GM21528 (cell line): ENCODE measurements around the gene SPATA12.

Source experiments
- ATAC-seq: cut with Tn5 transposase; IDR thresholded peaks from one replicate; pipeline ENCODE4 v1.9.1; 2021; ENCODE audit warnings: mild to moderate bottlenecking, moderate library complexity; ENCODE audit not compliant: unreplicated experiment, low FRiP score

Gene SPATA12

DNA sequence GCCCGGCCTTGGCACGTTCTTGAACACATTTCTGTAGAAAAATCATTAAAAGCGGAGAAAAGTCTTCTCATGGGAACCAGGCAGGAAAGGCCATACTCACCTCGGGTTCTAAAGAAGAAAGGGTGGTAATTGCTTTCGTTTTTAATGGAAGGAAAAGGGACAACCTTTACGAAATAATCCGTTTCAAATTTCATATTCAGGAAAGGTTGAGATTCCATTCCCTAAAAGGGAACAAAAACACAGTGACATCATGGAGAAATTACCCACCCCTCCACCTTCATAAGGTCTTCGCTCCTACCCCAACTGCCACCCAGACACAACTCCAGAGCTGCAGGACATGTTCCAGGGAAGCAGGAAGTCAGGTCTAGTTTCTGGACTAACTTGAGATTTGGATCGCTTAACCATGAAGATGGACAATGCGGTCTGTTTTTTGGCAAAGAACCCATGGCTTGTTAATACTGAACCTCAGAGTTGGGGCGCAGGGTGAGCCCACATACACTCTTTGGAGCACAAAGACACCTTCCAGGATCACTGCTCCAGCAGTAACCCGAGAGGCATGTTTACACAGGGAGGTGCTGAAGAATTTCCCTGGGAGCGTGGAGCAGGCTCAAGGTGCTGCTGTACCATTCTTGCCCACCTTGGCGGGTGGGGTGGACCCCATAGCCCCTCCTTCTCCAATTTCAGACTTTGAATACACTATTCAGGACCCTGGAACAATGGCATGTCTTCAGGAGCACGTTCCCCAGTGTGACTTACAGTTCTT lies 49.2 kb downstream of the SPATA12 start:
- no peak for ATAC-seq

DNA sequence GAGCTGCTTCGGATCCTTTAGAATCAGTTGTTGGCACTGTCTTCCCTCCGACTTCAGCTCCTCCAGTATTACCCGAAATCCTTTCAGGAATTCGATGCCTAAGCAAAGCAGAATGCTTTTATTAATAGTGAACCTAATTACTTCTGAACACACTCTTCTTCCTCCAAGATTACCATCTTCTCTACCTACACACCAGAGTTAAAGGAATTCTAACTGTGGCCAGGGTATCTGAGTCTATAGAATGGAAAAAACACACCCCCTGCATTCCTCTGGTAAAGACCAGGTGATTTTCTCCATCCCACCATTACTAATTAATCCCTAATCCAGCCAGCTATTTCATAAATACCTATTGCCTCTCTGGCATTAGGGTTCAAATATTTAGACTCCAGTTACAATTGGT lies 49.8 kb downstream of the SPATA12 start:
- no peak for ATAC-seq

GRCh38 chr3:57110798-57111197 lies 50.3 kb downstream of the SPATA12 start:
- no peak for ATAC-seq

GRCh38 chr3:57112206-57112605 lies 51.7 kb downstream of the SPATA12 start:
- ATAC-seq, result no peak

- no peak for ATAC-seq
Measured at GRCh38 chr3:57116501-57116900, 56.0 kb downstream of the SPATA12 start.

GRCh38 chr3:57118254-57118653 lies 57.8 kb downstream of the SPATA12 start:
- no peak for ATAC-seq

DNA sequence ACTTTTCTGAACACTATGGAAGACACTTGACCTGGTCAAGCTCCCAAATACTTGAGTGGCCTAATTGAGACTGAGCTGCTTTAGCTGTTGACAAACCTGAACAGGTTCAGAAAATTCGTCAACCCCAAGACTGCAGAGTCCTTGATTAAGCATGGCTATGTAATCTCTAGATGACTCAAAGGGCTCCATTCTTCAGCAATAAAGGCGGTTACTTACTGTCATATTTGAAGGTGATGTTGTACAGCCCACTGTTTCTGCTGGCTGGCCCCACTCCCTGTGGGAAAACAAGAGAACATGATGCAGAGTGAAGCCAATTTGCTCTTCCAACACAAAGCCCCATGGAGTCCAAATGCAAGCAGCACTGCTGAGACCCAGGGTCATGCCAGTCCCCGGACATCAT lies 59.6 kb downstream of the SPATA12 start:
- no peak for ATAC-seq

- no peak for ATAC-seq
Measured at GRCh38 chr3:57120451-57121174, 60.1 kb downstream of the SPATA12 start.
